ENCODE results near the gene HRH2.
"Not testable (repeated sequence)": the region's sequence is repeated elsewhere in the genome, so short reads cannot be mapped to it uniquely, and the experiment has no call there.

HRH2 gene

DNA sequence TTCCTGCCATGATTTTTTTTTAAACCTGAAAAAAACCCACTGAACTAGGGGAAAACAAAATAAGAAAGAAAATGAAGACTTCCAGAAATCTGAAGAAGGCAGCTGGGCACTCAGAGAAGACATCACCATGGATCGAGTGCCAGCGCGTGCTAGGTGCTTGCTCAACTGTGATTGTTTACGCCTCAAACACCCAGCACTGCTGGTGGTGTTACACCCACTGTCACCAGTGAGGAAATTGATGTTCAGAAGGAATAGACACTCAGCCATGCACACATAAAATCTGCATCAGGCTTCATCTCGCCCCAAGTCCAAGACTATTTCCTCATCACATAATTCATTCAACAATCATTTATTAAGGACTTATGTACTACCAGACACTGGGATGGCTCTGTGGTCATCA, 82.1 kb downstream of the HRH2 start:
- DNase-seq (ENCODE audit: low read depth in 3 of 3), result no peak

DNA sequence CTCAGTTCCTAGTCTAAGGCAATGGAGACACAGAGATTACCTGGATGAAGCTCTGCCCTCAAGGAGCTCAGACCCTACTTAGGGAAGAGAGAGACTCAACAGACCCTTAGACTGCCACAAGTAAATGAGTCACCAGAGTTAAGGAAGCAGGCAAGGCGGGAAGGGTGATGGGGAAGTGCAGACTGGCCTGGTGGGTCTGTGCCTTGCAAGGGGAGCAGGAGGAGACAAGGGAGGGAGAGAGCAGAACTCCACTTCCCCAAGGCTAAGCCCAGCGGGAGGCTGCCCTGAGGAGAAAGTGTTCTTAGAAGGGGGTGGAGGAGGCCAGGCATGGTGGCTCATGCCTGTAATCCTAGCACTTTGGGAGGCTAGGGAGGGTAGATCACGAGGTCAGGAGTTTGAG, 83.7 kb downstream of the HRH2 start:
- no peak for DNase-seq (ENCODE audit: low read depth in 3 of 3)

DNA sequence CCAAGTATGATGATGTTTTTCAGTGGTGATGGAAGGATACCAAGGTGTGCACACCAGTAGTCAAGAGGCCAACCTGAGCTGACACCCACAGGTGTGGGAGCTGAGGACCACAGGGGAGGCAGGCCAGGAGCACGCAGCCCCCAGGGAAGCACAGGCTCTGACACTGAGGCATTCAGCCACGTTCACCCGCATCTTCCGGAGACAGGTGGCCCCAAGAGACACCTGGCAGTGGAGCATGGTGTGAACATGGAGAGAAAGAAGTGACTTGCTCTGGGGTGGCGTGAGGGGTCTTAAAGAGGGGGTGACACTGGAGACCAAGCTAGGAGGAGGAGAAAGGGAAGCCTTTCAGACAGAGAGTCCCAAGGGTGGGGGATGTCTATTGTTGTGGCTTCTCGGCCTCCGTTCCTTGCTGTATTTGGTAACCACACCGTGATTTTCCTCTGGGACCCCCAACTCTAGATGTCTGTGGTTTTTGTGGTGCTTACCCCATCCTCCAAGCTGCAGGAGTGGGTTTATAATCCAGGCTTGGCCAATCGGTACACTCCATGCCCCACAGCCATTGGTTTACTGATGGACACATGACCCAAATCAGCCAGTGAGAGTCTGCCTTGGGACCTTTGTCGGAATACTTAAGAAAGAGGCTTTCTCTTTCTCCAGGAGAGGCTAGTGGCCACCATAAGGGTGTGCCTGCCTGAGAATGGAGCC, 84.6 kb downstream of the HRH2 start:
- no peak for DNase-seq (ENCODE audit: low read depth in 3 of 3)

DNA sequence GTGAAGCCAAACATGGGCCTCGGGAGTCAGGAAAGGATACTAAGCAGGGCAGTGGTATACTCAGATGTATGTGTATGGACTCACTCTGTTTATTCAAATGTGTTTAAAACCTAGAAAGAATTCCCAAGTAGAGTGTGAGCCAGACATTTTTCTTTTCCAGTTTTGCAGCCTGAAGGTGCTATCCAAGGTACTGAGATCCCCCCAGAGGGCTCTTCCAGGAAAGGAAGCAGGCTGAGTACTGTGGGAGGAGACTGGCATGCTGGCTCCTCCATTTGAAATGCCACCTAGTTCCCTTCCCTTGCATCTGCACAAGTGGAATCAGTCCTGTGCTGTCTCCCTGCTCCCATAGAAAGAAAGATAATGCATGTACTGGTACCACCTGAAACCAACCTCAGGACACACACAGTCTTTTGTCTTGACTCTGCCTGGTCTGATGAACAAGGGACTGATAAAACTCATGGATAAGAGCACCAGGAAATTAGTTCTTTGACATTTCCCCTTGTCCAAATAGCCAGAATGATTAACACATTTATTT, 85.9 kb downstream of the HRH2 start:
- DNase-seq (ENCODE audit: low read depth in 3 of 3), result no peak

DNA sequence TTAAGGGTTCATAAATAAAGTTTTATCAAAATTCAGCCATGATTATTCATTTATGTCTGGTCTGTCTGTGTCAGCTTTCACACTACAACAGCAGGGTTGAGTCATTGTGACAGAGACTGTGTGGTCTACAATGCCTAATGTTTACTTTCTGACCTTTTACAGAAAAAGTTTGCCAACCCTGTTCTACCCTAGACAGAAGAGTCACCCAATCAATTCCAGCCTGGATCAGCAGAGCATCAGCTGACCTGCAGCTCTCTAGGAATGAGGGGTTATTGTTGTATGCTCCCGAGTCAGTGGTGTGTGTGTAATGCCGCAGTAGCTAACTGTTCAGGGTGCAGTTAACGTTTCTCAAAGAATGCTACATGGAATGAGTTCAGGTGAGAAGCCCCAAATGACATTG, 87.3 kb downstream of the HRH2 start:
- DNase-seq (ENCODE audit: low read depth in 3 of 3), result no peak

DNA sequence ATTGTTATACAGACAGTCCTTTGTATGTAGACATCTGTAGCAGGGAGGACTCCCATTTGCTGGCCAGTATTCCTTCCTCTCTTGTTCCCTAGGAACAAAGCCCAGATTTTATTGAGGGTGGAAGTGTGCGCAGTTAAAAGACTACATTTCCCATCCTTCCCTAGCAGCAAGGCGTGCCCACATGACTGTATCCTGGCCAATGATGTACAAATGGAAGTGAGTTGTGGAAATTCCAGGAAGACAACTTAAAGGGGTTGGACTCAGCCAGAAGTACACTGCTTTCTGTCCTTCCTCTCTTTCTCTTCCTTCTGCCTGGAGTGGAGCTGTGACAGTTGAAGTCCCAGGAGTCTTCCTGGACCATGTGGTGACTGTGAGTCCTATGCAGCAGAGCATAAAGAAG, 89.0 kb downstream of the HRH2 start:
- no peak for DNase-seq (ENCODE audit: low read depth in 3 of 3)

DNA sequence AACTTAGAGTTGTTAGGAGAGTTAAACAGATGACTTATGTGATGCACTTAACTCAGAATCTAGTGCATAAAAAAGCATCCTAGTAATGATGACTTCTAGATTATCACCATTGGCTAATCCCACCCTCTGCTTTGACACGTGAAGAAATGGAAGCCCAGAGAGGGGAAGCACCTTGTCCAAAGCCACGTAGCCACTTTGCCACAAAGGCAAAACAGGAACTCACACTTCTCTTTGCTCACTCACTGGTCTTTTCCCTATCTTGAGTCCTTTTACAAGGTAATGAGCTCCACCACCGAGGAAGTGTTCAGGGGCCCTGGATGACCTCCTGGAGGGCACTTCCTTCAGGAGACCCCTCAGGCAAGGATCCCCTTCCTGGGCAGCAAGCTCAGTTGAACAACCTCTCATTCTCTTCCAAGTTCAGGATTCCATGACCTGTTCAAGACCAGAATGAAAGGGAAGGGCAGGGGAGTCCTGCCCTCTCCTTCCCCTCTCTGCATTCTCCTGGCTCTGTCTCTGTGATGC, 89.7 kb downstream of the HRH2 start:
- no peak for DNase-seq (ENCODE audit: low read depth in 3 of 3)

DNA sequence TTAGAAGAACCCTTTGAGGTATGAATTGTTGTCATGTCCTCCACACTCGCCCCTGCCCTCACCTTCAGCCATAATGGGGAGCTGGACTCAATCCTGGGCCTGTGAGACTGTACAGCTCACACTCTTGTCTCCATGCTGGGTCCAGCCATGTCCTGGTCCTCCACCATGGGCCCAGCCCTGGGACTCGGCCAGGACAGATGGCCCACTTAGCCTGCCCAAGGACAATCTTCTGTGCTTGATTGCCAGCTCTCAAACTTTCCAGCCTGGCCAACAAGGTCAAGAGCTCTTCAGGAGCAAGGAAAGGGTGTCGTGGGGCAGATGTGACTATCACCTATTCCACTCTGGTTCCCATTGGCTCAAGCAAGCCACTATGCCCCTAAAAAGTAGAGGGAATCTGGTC, 90.8 kb downstream of the HRH2 start:
- no peak for DNase-seq (ENCODE audit: low read depth in 3 of 3)

DNA sequence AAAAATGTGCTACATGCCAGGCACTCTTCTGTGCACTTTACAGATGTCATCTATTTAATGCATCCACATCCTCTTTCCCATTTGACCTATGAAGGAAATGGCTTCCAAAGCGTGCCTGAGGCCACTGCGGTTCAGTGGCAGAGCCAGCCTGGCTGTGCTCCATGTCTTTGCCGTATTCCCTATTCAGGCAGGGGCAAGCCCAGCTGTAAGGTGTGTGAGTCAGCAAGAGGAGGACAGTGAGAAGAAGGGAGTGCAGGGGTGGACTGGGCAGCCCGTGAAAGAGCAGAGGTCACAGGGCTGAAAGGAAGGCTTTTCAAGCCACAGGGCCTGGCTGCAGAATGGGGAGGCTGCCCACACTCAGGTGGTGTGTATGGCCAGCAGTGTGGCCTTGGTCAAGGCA, 91.7 kb downstream of the HRH2 start:
- DNase-seq (ENCODE audit: low read depth in 3 of 3), result no peak

DNA sequence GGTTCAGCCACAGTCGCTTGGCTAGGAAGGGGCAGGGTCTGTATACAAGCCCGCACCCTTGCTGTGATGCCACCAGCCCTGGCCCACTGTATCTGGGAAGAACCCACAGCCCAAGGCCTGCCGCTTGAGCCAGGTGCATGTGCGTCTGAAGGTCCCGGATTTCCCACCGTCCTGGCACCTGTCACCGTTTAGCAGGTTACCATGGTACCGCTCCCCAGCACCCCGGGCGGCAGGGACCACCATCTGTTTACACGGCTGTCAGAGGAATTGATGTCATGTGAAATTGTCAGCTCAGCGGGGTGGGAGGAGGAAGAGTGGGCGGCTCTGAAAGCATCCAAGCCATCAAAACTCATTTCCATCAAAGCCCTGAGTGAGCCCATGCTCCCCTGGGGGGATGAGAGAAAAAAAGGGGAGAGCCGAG, 92.7 kb downstream of the HRH2 start:
- DNase-seq (ENCODE audit: low read depth in 3 of 3), result no peak

DNA sequence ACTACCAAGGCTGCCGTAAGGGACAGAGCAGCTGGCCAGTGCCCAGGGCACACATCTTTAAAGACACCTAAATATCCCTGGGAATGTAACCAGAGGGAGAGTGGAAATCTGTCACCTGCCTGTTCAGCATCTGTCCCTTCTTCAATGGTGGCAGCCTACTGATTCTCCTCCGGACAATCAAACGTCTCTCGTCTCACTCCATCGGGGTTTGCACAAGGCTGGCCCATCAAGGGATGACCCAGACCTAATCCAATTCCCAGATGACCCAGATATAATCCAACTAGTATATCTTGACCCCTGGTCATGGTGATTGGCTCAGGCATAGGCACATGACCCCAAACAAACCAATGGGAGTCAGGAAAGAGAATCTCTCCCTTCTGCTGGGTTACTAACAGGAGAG, 93.5 kb downstream of the HRH2 start:
- DNase-seq (ENCODE audit: low read depth in 3 of 3), result no peak

DNA sequence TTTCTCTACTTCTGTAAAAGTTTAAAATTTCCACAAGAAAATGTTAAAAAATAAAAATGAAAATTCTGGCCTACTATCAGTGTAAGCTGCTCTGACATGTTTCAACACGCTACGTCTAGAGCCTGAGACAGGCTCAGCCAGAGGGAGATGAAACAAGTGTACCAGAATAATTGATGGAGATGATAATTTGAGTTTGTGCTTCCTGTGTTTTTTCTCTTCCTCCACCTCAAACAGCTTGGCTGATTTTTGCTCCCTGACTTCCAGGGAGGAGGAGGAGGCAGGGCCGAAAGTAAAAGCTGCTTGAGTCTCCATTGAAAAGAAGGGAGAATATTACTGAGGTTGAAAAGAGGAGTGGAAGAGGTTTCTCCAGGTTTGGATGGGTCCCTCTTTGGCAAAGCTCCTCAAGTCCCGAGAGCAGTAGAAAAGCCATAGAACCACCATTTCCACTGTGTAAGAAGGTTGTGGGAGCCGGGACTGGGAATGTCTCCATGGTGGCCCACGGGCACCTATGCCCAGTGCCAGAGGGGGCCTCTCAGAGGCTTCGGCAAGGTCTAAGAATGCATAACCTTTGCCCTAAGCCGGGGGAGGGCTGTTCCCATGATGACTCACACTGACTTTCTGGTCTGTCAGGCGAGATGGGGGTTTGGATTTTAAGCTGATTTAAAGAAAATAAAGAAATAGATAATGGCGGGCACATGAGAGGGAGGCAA, 95.1 kb downstream of the HRH2 start:
- no peak for DNase-seq (ENCODE audit: low read depth in 3 of 3)

DNA sequence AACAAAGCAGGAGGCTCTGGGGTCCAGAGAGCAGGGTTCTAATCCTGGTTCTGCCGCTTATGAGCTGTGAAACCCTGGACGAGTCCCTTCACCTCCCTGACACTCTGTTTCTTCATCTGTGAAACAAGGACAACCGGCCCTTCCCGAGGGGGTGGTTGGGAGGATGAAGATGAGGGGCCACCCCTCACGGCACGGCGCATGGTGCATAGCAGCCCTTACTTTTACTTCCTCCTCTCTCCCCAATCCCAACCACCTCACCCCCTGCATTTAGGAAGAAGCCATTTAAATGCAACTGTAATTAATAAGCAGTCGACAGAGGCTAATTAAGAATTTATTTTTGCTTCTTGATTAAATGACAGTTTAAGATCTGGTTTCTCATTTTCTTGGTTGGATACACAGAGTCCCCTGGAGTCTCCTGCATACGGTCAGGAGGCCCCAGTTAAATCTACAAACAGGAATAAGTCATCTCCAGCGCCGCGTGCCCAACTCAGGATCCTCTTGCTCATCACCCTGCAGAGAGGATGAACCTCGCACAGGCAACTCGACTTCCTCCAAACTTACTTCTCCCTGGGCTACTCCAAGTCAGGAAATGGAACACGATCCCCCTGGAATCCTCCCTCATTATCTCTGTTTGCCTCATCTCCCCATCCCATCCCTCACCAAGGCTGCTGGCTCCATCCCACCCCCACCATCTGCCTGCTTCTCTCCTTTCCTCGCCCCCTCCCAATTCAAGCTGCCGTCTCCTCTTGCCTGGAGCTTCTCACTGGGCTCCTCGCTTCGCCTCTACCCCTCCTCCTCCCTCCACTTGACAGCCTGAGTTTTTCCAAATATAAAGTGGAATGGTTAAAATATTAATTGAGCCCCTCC, 95.9 kb downstream of the HRH2 start:
- DNase-seq (ENCODE audit: low read depth in 3 of 3), result no peak

DNA sequence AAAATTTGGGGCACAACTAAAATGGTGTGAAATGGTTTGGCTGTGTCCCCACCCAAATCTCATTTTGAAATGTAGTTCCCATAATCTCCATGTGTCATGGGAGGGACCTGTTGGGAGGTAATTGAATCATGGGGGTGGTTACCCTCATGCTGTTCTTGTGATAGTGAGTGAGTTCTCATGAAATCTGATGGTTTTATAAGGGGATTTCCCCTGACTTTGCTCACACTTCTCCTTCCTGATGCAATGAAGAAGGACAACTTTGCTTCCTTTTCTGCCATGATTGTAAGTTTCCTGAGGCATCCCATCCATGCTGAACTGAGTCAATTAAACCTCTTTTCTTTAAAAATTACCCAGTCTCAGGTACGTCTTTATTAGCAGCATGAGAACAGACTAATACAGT, 102.1 kb downstream of the HRH2 start:
- DNase-seq (ENCODE audit: low read depth in 3 of 3), result not testable (repeated sequence)

All from stimulated activated CD4-positive, alpha-beta T cell treated with anti-CD3 and anti-CD28 coated beads, TNF-alpha, amount 100 ng/mL, for 4 hours (primary cell).